HepG2 (cell line): ENCODE measurements around the gene HSPA4L. TPM values are rescaled to one million over a fixed set of nuclear protein-coding genes. Genes with fewer than 3 reads are reported as not detected.

ENCODE experiments used
- ATAC-seq: fragments of 200-7000 bp; cut with Tn5 transposase; 3 replicates; pipeline ENCODE4 v1.9.1; 2020; ENCODE audit warnings: mild to moderate bottlenecking, moderate library complexity
- BruUV-seq: library from RNA; stranded (reverse); fragments of 400-500 nt; replicated peaks from 2 replicates; lab custom pipeline; 2021; lab: Mats Ljungman, UMichigan
- CTCF ChIA-PET: fragments of 300-600 bp; formaldehyde crosslinking; extraction: SDS; loops from one replicate; lab custom pipeline; 2021; ENCODE audit warnings: low total read pairs, inconsistent platforms, low intra/inter-chr PET ratio; lab: Yijun Ruan, JAX
- POLR2A ChIA-PET: fragments of 350-600 bp; sonication (Branson Sonifier 250); formaldehyde crosslinking; loops from one replicate; lab custom pipeline; 2020; ENCODE audit warnings: antibody characterized with exemption, inconsistent platforms; lab: Yijun Ruan, JAX
- DNase-seq: peaks from one replicate; pipeline ENCODE4 v3.0.0-alpha.2; 2015; ENCODE audit warnings: low spot score
- FAIRE-seq: peaks from 3 replicates; lab custom pipeline; 2011; peaks lifted over from hg19 to GRCh38; lab: Jason Lieb, UNC
- H2AFZ ChIP-seq: one replicate; pipeline ENCODE4 v1.6.1; 2011; ENCODE audit warnings: low read length, inconsistent platforms
- H3K27ac ChIP-seq: fragments of 300-600 bp; 3 replicates; pipeline ENCODE4 v1.8.0; 2011; ENCODE audit warnings: mixed run types, mild to moderate bottlenecking, mixed read lengths, low read length, inconsistent platforms; ENCODE audit not compliant: insufficient read depth; ENCODE audit errors: extremely low read length
- H3K27me3 ChIP-seq, 2 experiments: fragments of 200-600 bp in 1 of 2; 2 replicates in 1 of 2; 3 replicates in 1 of 2; pipeline versions ENCODE4 v1.6.0 to v1.8.0; 2011; ENCODE audit warnings: low read length in 2 of 2, mild to moderate bottlenecking in 2 of 2, moderate library complexity in 2 of 2, inconsistent platforms in 1 of 2; ENCODE audit not compliant: insufficient read depth in 2 of 2, control insufficient read depth in 1 of 2
- H3K36me3 ChIP-seq, 2 experiments: fragments of 200-600 bp in 1 of 2; replicated peaks in 1 of 2; 2 replicates in 1 of 2; 3 replicates in 1 of 2; pipeline versions ENCODE4 v1.5.1 to v1.8.0; 2011; ENCODE audit warnings: low read length in 2 of 2, inconsistent platforms in 1 of 2; ENCODE audit not compliant: insufficient read depth in 2 of 2, control insufficient read depth in 1 of 2
- H3K4me1 ChIP-seq: 2 replicates; pipeline ENCODE4 v1.5.1; 2012; ENCODE audit warnings: low read length, inconsistent platforms; ENCODE audit not compliant: insufficient read depth
- H3K4me2 ChIP-seq: 2 replicates; pipeline ENCODE4 v1.6.0; 2011; ENCODE audit warnings: low read depth, low read length, inconsistent platforms
- H3K4me3 ChIP-seq, 3 experiments: fragments of 200-600 bp in 1 of 3; sonication (generic), shearing (Covaris generic) in 1 of 3; replicated peaks in 1 of 3; 2 replicates each; pipeline ENCODE4 v1.5.1; 2011 to 2016; ENCODE audit warnings: low read length in 3 of 3, inconsistent platforms in 2 of 3, low read depth in 2 of 3, mild to moderate bottlenecking in 2 of 3, control low read depth in 1 of 3, mixed read lengths in 1 of 3; ENCODE audit not compliant: insufficient read depth in 1 of 3
- H3K79me2 ChIP-seq: one replicate; pipeline ENCODE4 v1.6.1; 2011; ENCODE audit warnings: low read length, inconsistent platforms; ENCODE audit not compliant: insufficient read depth
- H3K9ac ChIP-seq: 2 replicates; pipeline ENCODE4 v1.6.0; 2011; ENCODE audit warnings: mild to moderate bottlenecking, low read depth, low read length, inconsistent platforms; ENCODE audit not compliant: insufficient read depth
- H3K9me3 ChIP-seq: 2 replicates; pipeline ENCODE4 v1.5.1; 2012; ENCODE audit warnings: mild to moderate bottlenecking, low read length
- H4K20me1 ChIP-seq: 2 replicates; pipeline ENCODE4 v1.6.0; 2011; ENCODE audit warnings: inconsistent platforms, mild to moderate bottlenecking, low read length, moderate library complexity; ENCODE audit not compliant: insufficient read depth
- ARID5B ChIP-seq: IDR thresholded peaks from 2 replicates; pipeline ENCODE4 v1.4.0; 2020; ENCODE audit warnings: mild to moderate bottlenecking, missing genetic modification reagents
- BRD4 ChIP-seq: sonication (generic); formaldehyde crosslinking; IDR thresholded peaks from 2 replicates; pipeline ENCODE4 v1.4.0; 2020; ENCODE audit warnings: missing genetic modification reagents
- ERF ChIP-seq: IDR thresholded peaks from 2 replicates; pipeline ENCODE4 v1.6.1; 2018; ENCODE audit warnings: missing biosample characterization, missing genetic modification reagents
- HDAC2 ChIP-seq: sonication (generic); formaldehyde crosslinking; IDR thresholded peaks from 2 replicates; pipeline ENCODE4 v1.4.0; 2020; ENCODE audit warnings: missing genetic modification reagents
- KLF16 ChIP-seq, 2 experiments: sonication (generic) in 1 of 2; formaldehyde crosslinking in 1 of 2; IDR thresholded peaks; 2 replicates each; pipeline versions ENCODE4 v1.6.1 to v1.8.0; 2016 to 2023; ENCODE audit warnings: missing genetic modification reagents in 2 of 2, missing compliant biosample characterization in 1 of 2
- MBD4 ChIP-seq: IDR thresholded peaks from 2 replicates; pipeline ENCODE4 v1.6.1; 2012; ENCODE audit warnings: low read length, inconsistent platforms, borderline replicate concordance
- NFE2L2 ChIP-seq: fragments of 150-350 bp; IDR thresholded peaks from 2 replicates; pipeline ENCODE4 v1.6.1; 2014; ENCODE audit warnings: low read length
- PBX2 ChIP-seq: IDR thresholded peaks from 2 replicates; pipeline ENCODE4 v1.6.1; 2016; ENCODE audit warnings: control low read depth
- PHF21A ChIP-seq: sonication (generic); formaldehyde crosslinking; IDR thresholded peaks from 2 replicates; pipeline ENCODE4 v1.5.0; 2020; ENCODE audit warnings: mild to moderate bottlenecking, missing genetic modification reagents
- PTBP1 ChIP-seq: fragments of 200-400 bp; formaldehyde crosslinking; IDR thresholded peaks from 2 replicates; pipeline ENCODE4 v1.6.1; 2018; ENCODE audit warnings: low read length, low read depth; ENCODE audit not compliant: poor library complexity, severe bottlenecking
- SRSF1 ChIP-seq: fragments of 200-400 bp; formaldehyde crosslinking; optimal IDR thresholded peaks from 2 replicates; pipeline ENCODE3; 2017; ENCODE audit warnings: mild to moderate bottlenecking, low read depth, low read length, moderate library complexity
- SRY ChIP-seq: sonication (generic); formaldehyde crosslinking; IDR thresholded peaks from 2 replicates; pipeline ENCODE4 v1.8.0; 2022; ENCODE audit warnings: mild to moderate bottlenecking, missing genetic modification reagents
- TARDBP ChIP-seq: sonication (generic); formaldehyde crosslinking; IDR thresholded peaks from 2 replicates; pipeline ENCODE4 v1.8.0; 2022; ENCODE audit warnings: mild to moderate bottlenecking, missing genetic modification reagents
- ZMYM2 ChIP-seq: sonication (generic); formaldehyde crosslinking; IDR thresholded peaks from 2 replicates; pipeline ENCODE4 v1.8.0; 2022; ENCODE audit warnings: mild to moderate bottlenecking, missing genetic modification reagents
- ZMYM4 ChIP-seq: sonication (generic); formaldehyde crosslinking; IDR thresholded peaks from 2 replicates; pipeline ENCODE4 v1.8.1; 2023; ENCODE audit warnings: mild to moderate bottlenecking, missing genetic modification reagents
- ZNF33B ChIP-seq: sonication (generic); formaldehyde crosslinking; IDR thresholded peaks from 2 replicates; pipeline ENCODE4 v1.5.1; 2020; ENCODE audit warnings: mild to moderate bottlenecking, missing genetic modification reagents
- ZNF616 ChIP-seq: sonication (generic); formaldehyde crosslinking; IDR thresholded peaks from 2 replicates; pipeline ENCODE4 v1.5.0; 2020; ENCODE audit warnings: low read depth, mild to moderate bottlenecking, missing genetic modification reagents
- ZNF792 ChIP-seq: IDR thresholded peaks from 2 replicates; pipeline ENCODE4 v1.6.1; 2016
- ZNF879 ChIP-seq: sonication (generic); formaldehyde crosslinking; IDR thresholded peaks from 2 replicates; pipeline ENCODE4 v1.8.1; 2023; ENCODE audit warnings: missing genetic modification reagents
- ZNF891 ChIP-seq: sonication (generic); formaldehyde crosslinking; IDR thresholded peaks from 2 replicates; pipeline ENCODE4 v1.5.0; 2020; ENCODE audit warnings: mild to moderate bottlenecking, missing genetic modification reagents
- WGBS: methylation state at CpG from one replicate; pipeline ENCODE4 v1.1.6; 2017; ENCODE audit warnings: low lambda C conversion rate; 5-methylcytosine and 5-hydroxymethylcytosine counted together
- in situ Hi-C: cut with HindIII; loops from 2 replicates; pipeline ENCODE4 v1.10.0; 2017; ENCODE audit warnings: low pct_unique_long_range_greater_than_20kb; ENCODE audit not compliant: extremely low pct_ligation_motif_present
- intact Hi-C: fragments of 100-400 bp; cut with micrococcal nuclease; formaldehyde crosslinking; loops from one replicate; pipeline ENCODE4 v1.10.0; 2022; ENCODE audit not compliant: unreplicated experiment
- polyA plus RNA-seq, 8 experiments: library from polyadenylated mRNA; depleted of rRNA in 3 of 8; stranded (reverse) in 7 of 8; unstranded in 1 of 8; fragments of >200 nt; fragmentation: Illumina TruSeq in 4 of 8; extraction: Trizol in 4 of 8; gene quantifications; 2 replicates each; pipeline versions ENCODE4 v1.2.1 to v1.2.3, GENCODE V29; 2011 to 2016; ENCODE audit warnings: low read depth in 4 of 8, missing spikeins in 1 of 8, mixed read lengths in 1 of 8; ENCODE audit not compliant: insufficient read depth in 1 of 8
- total RNA-seq, 5 experiments: library from RNA; depleted of rRNA; stranded (reverse); fragments of >200 nt; fragmentation: Illumina TruSeq; extraction: Trizol; gene quantifications; 2 replicates each; pipeline ENCODE4 v1.2.3, GENCODE V29; 2016; ENCODE audit warnings: low read depth in 1 of 5

Gene HSPA4L
- total and polyA plus RNA-seq, 2 of the 13 experiments (the other 11 are each of a cell fraction or from before 2014, with no cell fraction given), result 3.7 to 31.5 TPM

DNA sequence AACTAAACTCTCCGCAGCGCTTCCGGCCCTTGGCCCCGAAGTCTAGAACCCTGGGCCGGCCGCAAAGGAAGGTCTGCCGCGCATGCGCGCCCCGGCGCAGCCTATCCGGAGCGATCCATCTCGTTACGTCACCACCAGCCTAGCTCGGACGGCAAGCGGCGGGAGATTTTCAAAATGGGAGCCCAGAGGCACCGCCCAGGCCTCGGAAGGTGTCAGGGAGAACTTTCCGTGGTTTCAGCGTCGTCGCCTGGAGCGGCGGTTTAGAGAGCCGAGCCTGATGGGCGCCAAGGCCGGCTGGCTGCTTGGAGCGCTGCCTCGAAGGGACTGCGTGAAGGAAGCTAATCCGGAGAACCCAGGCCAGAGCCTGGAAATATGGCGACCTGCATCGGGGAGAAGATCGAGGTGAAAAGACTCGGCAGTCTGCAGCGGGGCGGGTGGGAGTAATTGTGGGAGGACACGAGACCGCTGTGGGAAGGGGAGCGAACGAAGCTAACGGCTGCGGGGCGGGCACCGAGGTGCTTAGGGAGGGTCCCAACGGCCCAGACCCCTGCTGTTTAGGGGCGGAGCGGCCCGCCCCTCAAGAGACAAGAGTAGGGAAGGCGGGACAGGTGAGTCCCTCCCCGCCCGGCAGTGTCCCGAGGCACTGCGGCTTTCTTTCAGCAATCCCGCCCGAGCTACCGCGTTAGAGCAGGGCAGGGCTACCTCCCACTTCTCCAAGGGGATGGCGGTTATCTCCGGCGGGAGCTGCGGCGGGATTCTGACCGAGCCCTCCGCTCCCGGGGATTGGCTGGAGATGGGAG is 98.8 kb downstream of the HSPA4L start, which contains the start of gene PLK4:
PLK4 (plus strand) TSS at position 131 of the 800 bp plus-strand sequence; CDS start at position 373, 242 bp downstream.
- Histone ChIP-seq H3K4me2 (peak within 1 kb of the TSS; percentile 83), H3K27ac (peak within 1 kb of the TSS; percentile 86), H3K4me1 (peaks cover 22% of the 10 kb centered on the region), H3K9me3 (no peaks in the 10 kb centered on the region), H4K20me1 (no peaks in the 10 kb centered on the region), H2AFZ (peak within 1 kb of the TSS; percentile 92), H3K36me3 (peaks cover 2 to 5% of the 10 kb centered on the region in 2 experiments; a peak in 2 of 5 replicates), H3K4me3 (peak within 1 kb of the TSS; percentile 75 to 92 (median 90)), H3K27me3 (no peaks in the 10 kb centered on the region), H3K79me2 (peaks cover 15% of the 10 kb centered on the region), H3K9ac (peak within 1 kb of the TSS; percentile 88)
- WGBS, result 1% methylated on average over 27 of the region's 70 CpGs
- intact Hi-C loops, result loop anchor here (1.0 to 10.0 kb wide), 3 partner anchors 84 to 184 kb away; partner anchors contain the start of genes ABHD18, HSPA4L and MFSD8
- in situ Hi-C loops, result no loop called here
- DNase-seq (peak; percentile 91), ATAC-seq (peak; percentile 95), FAIRE-seq (peak; percentile 53)
- POLR2A ChIA-PET, result interaction anchor here (1.0 to 1.7 kb wide), 5 partner anchors 10 to 180 kb away, joined by 3 to 15 read pairs (median 5); partner anchors contain the start of genes ABHD18, LARP1B and MFSD8
- CTCF ChIA-PET, result no interaction called here
- TSS peak; percentile 62 for BruUV-seq
- TF ChIP-seq ZNF879 (CRISPR knock-in tag), result no peak
- 0 out of 2 replicates have a peak, but pooled peaks have one; percentile 51 for TF ChIP-seq ZNF891 (CRISPR knock-in tag)
- TF ChIP-seq PTBP1, result peak; percentile 26
- peak; percentile 61 for TF ChIP-seq SRSF1
- peak; percentile 74; the same call in 1 of the 2 replicates for TF ChIP-seq ZMYM2 (CRISPR knock-in tag)
- peak; percentile 29; the same call in 1 of the 2 replicates for TF ChIP-seq BRD4 (CRISPR knock-in tag)
- TF ChIP-seq HDAC2, result peak; percentile 54; the same call in 1 of the 2 replicates
- 0 out of 2 replicates have a peak, but pooled peaks have one; percentile 24 for TF ChIP-seq ZNF33B (CRISPR knock-in tag)
- 0 out of 2 replicates have a peak, but pooled peaks have one; percentile 2 for TF ChIP-seq ERF
- TF ChIP-seq PBX2 (CRISPR knock-in tag), result no peak
- peak; percentile 74; the same call in 1 of the 2 replicates for TF ChIP-seq SRY (CRISPR knock-in tag)
- peak; percentile 59 for TF ChIP-seq TARDBP
- no peak for TF ChIP-seq NFE2L2
- TF ChIP-seq KLF16 (CRISPR knock-in tag; IDR thresholded peaks at IDR 0.05), result peak in 1 of 2 experiments; percentile 79; a peak in 2 of 4 replicates
- no peak for TF ChIP-seq ZNF616
- TF ChIP-seq ZMYM4 (CRISPR knock-in tag), result peak; percentile 92
- 0 out of 2 replicates have a peak, but pooled peaks have one; percentile 23 for TF ChIP-seq ZNF792 (CRISPR knock-in tag)
- peak; percentile 72 for TF ChIP-seq PHF21A (CRISPR knock-in tag)
- TF ChIP-seq ARID5B, result 0 out of 2 replicates have a peak, but pooled peaks have one; percentile 17
- TF ChIP-seq MBD4, result no peak
